GM12864 (cell line): ENCODE data around the gene POTEH.
"Not testable (repeated sequence)": the region's sequence is repeated elsewhere in the genome, so short reads cannot be mapped to it uniquely, and the experiment has no call there.

Experiments used
- DNase-seq: peaks from one replicate; pipeline ENCODE4 v3.0.0-alpha.2; 2011; ENCODE audit warnings: low read depth
- H3K4me3 ChIP-seq: 2 replicates; pipeline ENCODE4 v1.5.1; 2011; ENCODE audit warnings: mild to moderate bottlenecking, low read depth, low read length, control low read depth

POTEH gene

GRCh38 chr22:15729209-15729917, 39.5 kb downstream of the POTEH start:
- not testable (repeated sequence) for H3K4me3 ChIP-seq, DNase-seq

- DNase-seq, H3K4me3 ChIP-seq: not testable (repeated sequence)
Measured at GRCh38 chr22:15731023-15731422, 41.2 kb downstream of the POTEH start.

GRCh38 chr22:15734411-15734810, 44.6 kb downstream of the POTEH start:
- DNase-seq, H3K4me3 ChIP-seq: not testable (repeated sequence)

GRCh38 chr22:15738157-15738908, 48.5 kb downstream of the POTEH start:
- DNase-seq, H3K4me3 ChIP-seq: not testable (repeated sequence)

GRCh38 chr22:15738909-15739391, 49.1 kb downstream of the POTEH start:
- not testable (repeated sequence) for DNase-seq, H3K4me3 ChIP-seq

- H3K4me3 ChIP-seq, DNase-seq: not testable (repeated sequence)
Measured at GRCh38 chr22:15747636-15748323, 58.0 kb downstream of the POTEH start.

- not testable (repeated sequence) for DNase-seq, H3K4me3 ChIP-seq
Measured at GRCh38 chr22:15749181-15749970, 59.5 kb downstream of the POTEH start.

- DNase-seq, H3K4me3 ChIP-seq: not testable (repeated sequence)
Measured at GRCh38 chr22:15759443-15760097, 69.7 kb downstream of the POTEH start.

- not testable (repeated sequence) for DNase-seq, H3K4me3 ChIP-seq
Measured at GRCh38 chr22:15760388-15761150, 70.7 kb downstream of the POTEH start.

GRCh38 chr22:15761151-15761777, 71.4 kb downstream of the POTEH start:
- DNase-seq, H3K4me3 ChIP-seq: not testable (repeated sequence)

GRCh38 chr22:15763559-15763958, 73.7 kb downstream of the POTEH start:
- not testable (repeated sequence) for H3K4me3 ChIP-seq, DNase-seq
